GM20000 (cell line): Measurements from ENCODE around the gene TMEM131L.

Source experiments
- DNase-seq: peaks from one replicate; pipeline ENCODE4 v3.0.0; 2012; ENCODE audit warnings: low spot score
- TF ChIP-seq, protein P1 (sequence below): IDR thresholded peaks from 2 replicates; pipeline ENCODE4 v1.5.1; 2012; ENCODE audit warnings: mild to moderate bottlenecking, control low read depth; ENCODE audit errors: extremely low read depth, missing control alignments

TMEM131L gene

DNA sequence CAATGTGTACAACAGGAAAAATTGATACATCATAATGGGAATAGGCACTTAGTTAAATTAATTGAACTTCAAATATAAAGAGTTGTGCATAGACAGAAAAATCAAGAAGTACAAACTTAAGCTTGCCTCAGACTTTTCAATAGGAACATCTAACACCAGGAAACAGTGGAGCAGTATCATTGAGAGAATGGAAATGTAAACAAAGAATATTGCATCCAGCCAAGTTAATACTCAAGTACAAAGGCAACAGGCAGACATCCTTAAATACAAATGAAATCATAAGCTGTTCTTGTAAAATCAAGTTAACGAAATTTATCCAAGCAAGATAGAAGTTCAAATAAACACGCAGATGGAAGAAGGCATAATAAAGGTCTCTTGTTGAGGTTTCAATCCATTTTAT is 146.7 kb downstream of the TMEM131L start:
- TF ChIP-seq, protein P1, sequence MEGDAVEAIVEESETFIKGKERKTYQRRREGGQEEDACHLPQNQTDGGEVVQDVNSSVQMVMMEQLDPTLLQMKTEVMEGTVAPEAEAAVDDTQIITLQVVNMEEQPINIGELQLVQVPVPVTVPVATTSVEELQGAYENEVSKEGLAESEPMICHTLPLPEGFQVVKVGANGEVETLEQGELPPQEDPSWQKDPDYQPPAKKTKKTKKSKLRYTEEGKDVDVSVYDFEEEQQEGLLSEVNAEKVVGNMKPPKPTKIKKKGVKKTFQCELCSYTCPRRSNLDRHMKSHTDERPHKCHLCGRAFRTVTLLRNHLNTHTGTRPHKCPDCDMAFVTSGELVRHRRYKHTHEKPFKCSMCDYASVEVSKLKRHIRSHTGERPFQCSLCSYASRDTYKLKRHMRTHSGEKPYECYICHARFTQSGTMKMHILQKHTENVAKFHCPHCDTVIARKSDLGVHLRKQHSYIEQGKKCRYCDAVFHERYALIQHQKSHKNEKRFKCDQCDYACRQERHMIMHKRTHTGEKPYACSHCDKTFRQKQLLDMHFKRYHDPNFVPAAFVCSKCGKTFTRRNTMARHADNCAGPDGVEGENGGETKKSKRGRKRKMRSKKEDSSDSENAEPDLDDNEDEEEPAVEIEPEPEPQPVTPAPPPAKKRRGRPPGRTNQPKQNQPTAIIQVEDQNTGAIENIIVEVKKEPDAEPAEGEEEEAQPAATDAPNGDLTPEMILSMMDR, result no peak
- DNase-seq, result no peak

DNA sequence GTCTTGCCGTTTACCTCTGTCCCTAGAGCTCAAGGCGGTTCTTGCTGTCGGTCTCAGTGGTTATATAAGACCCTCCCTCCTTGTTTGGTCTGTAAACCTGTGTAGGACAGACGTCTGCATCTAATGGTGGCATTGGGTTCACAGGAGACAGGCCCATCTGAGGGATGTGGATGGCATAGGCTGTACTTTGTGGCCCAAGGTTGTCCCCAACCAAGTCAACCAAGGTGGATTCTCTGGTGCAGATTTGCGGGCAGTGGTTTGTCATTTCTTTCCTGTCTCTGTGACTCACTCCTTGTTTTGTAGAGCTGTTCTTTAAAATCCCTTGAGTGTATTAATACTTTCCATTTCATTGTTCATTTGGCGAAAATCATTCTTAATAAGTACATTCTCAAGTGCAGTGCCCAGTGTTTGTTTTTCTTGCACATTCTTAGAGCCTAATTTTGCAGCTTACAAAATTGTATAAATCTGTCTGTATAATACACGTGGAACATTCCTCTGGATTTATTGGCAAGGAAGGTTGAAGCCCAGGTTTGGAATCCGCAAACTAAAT is 149.9 kb downstream of the TMEM131L start:
- TF ChIP-seq, protein P1, result no peak
- DNase-seq, result no peak

DNA sequence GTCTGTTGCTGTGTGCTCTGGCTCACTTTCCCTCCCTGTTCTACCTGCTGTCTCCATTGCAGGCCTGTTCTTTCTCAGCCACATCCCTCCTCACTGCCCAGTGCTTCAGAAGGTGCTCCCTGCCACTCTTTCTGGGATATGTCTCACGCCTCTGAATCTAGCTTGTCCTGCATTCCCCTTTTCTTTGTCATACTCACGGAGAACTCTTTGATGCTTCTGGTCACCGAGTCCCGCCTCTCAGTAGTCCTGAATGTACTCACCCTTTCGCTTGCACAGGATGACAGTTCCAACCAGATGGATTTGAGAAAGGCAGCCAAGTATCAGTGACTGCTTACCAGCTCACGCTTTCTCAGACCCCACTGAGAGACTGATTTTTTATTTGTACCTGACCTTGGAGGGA is 152.7 kb downstream of the TMEM131L start:
- TF ChIP-seq, protein P1, result no peak

DNA sequence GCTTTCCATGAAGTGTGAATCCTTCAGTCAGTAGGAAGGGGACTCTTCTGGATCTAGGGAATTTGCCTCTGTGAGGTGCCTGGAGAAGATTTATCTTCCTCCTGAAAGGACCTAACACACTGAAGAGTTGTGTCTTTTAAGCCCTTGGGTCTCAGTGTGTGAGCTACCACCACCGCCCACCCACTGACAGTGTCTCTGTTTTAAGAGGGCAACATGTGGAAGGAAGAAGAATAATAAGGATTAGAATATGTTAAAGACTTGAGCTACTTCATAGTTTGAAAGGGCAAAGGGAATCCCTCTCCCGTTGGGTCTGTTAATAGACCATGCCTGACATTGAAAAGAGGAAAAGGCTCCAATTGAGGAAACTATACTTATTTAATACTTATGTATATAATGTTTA is 153.7 kb downstream of the TMEM131L start:
- TF ChIP-seq, protein P1, result no peak
- DNase-seq, result no peak

More for the DNA sequence above, 152.7 kb downstream of the TMEM131L start:
- no peak for DNase-seq

DNA sequence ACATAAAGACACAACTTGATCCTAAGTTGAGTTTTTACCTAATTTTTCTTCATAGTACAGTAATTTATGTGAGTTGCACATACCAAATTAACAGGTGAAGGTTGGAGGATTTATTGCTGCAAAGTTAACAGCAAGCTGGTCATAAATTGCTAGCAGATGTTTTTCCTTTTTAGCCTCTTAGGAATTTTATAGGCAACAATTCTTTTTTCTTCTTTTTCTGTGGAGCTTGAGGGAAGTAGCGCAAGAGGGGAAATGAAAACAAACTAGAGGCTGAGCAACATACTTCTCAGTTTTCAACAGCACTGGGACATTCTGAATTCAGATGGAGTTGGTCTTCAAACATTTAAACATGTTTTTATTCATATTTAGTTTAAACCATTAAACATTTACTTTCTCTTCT is 154.2 kb downstream of the TMEM131L start:
- TF ChIP-seq, protein P1, result no peak
- DNase-seq, result no peak

DNA sequence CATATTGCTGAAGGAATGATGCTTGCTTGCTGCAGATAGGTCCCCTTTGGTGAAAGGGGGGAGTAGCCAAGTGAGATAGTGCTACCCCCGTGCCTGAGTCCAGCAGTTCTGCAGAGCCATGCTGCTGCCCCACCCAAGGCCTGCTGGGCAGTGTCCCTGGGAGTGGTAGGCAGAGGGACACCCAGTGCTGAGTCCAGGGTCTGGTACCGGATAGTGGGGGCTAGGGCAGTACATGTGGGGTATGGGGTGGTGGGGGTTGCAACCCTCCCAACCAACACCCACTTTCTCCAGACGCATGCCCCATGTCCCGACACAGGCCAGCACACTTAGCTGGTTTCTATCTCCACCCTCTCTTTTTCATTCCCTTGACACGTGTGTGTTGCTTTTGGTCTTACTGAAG is 155.9 kb downstream of the TMEM131L start:
- DNase-seq, result no peak
- TF ChIP-seq, protein P1, result no peak

DNA sequence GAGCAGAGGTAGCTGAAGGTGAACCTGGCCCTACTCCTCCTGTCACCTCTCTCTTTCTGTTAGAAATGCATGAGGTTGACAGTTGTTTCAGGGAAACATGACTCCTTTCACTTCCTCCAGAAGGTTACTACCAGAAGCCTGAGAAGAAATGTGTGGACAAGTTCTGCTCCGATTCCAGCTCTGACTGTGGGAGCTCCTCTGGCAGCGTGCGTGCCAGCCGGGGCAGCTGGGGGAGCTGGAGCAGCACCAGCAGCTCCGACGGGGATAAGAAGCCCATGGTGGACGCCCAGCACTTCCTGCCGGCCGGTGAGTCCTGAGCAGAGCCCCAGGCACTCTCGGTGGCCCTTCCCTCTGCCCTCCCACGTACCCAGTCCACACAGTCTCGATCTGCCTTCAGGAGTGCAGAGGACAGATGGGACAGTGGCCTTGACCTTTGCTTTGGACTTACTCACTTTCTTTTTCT is 156.6 kb downstream of the TMEM131L start:
- TF ChIP-seq, protein P1, result no peak
- DNase-seq, result no peak
